Stomach (tissue), 9 donors: ENCODE data around the gene APLNR. TPM values are rescaled to one million over a fixed set of nuclear protein-coding genes. Genes with fewer than 3 reads are reported as not detected.

Source experiments
- DNase-seq, 2 donors: peaks; one replicate each; pipeline versions ENCODE4 v3.0.0 to v3.0.0-alpha.2; 2013 to 2019
- H3K27ac ChIP-seq, 5 donors: fragments of 200-600 bp in 4 of 5; sonication (generic) in 4 of 5; one replicate each; pipeline ENCODE4 v1.5.1; 2013 to 2019; ENCODE audit warnings: mild to moderate bottlenecking in 1 of 5, moderate library complexity in 1 of 5
- H3K27me3 ChIP-seq, 3 donors: fragments of 200-600 bp; sonication (generic); one replicate each; pipeline ENCODE4 v1.5.1; 2017 to 2019; ENCODE audit warnings: mixed run types in 1 of 3
- H3K36me3 ChIP-seq, 4 donors: fragments of 200-600 bp; sonication (generic); 1 replicate in 3 of 4; 2 replicates in 1 of 4; pipeline ENCODE4 v1.5.1; 2016 to 2019
- H3K4me1 ChIP-seq, 4 donors: fragments of 200-600 bp; sonication (generic); one replicate each; pipeline ENCODE4 v1.5.1; 2016 to 2019
- H3K4me3 ChIP-seq, 4 donors: fragments of 200-600 bp; sonication (generic) in 3 of 4; one replicate each; pipeline ENCODE4 v1.5.1; 2016 to 2019; ENCODE audit warnings: mild to moderate bottlenecking in 1 of 4
- H3K9me3 ChIP-seq, 4 donors: fragments of 200-600 bp; sonication (generic); one replicate each; pipeline ENCODE4 v1.5.1; 2016 to 2019
- CTCF ChIP-seq, 7 experiments: fragments of 450-650 bp in 4 of 7; fragments of 200-600 bp in 3 of 7; sonication (generic) in 3 of 7; IDR thresholded peaks; one replicate each; pipeline ENCODE4 v1.5.1; 2016 to 2019; ENCODE audit warnings: antibody characterized with exemption in 7 of 7, control low read depth in 2 of 7, mild to moderate bottlenecking in 1 of 7
- EP300 ChIP-seq: sonication (generic); formaldehyde crosslinking; IDR thresholded peaks from one replicate; pipeline ENCODE4 v1.6.1; 2017; ENCODE audit warnings: antibody characterized with exemption
- POLR2A ChIP-seq, 4 donors: fragments of 450-650 bp; IDR thresholded peaks; one replicate each; pipeline ENCODE4 v1.6.1; 2016; ENCODE audit warnings: antibody characterized with exemption in 4 of 4, control low read depth in 2 of 4, mild to moderate bottlenecking in 1 of 4, moderate library complexity in 1 of 4
- POLR2AphosphoS5 ChIP-seq, 3 donors: sonication (generic); formaldehyde crosslinking; IDR thresholded peaks; one replicate each; pipeline ENCODE4 v1.6.1; 2016; ENCODE audit warnings: antibody characterized with exemption in 3 of 3
- WGBS, 5 donors: extraction: QIAGEN DNeasy Blood & Tissue Kit in 3 of 5; methylation state at CpG; one replicate each; pipeline versions ENCODE4 v1.1.5 to v1.1.7; 2013 to 2018; 5-methylcytosine and 5-hydroxymethylcytosine counted together
- intact Hi-C: fragments of 100-400 bp; cut with DNase I; formaldehyde crosslinking; loops from one replicate; pipeline ENCODE4 v1.15.1; 2023; ENCODE audit warnings: low total_unique reads
- polyA plus RNA-seq, 3 donors: library from polyadenylated mRNA; stranded (reverse); fragments of 200-250 nt; gene quantifications; one replicate each; pipeline ENCODE4 v1.2.3, GENCODE V29; 2013
- total RNA-seq, 5 donors: library from RNA; depleted of rRNA; stranded (reverse); fragments of >200 nt; gene quantifications; one replicate each; pipeline versions ENCODE4 v1.1.0 to v1.2.3, GENCODE V29; 2014 to 2016
- donor health status: healthy with polysubstance abuse.
- donor health status: Bipolar disorder and iron deficiency.
- donor health status: healthy.

Gene APLNR
- total and polyA plus RNA-seq, 8 donors, result 0.43 to 12.1 (median 1.7) TPM; not detected in 2

DNA sequence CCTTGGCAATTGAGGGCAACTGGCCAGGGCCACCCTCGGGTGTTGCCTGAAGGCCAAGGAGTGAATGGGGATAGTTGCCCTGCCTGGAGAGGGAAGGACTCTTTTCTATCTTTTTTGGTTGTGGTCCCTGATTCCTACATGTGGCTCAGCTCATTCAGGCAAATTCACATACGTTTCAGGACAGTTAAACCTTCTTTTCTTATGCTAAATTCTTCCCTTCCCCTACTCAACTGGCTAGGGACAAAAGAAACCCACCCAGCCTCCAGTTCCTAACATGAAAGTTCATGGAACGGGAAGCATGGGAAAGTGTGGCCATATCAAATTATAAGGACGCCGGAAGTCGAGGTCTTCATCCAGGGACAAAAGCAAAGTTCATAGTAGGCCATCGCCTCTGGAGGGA, 26.3 kb upstream of the APLNR start:
- DNase-seq, result no peak
- no peak overlapping the region for H3K27ac ChIP-seq
- H3K9me3 ChIP-seq, result peaks cover 0 to 8% (median 6%) of the 10 kb centered on the region in 4 donors
- H3K4me3 ChIP-seq, result no peak overlapping the region
- no peaks in the 10 kb centered on the region for H3K4me1 ChIP-seq
- intact Hi-C loops, result no loop called here
- H3K36me3 ChIP-seq, result no peaks in the 10 kb centered on the region
- no peaks in the 10 kb centered on the region for H3K27me3 ChIP-seq
- TF ChIP-seq CTCF (IDR thresholded peaks at IDR 0.05) (no peak), POLR2AphosphoS5 (IDR thresholded peaks at IDR 0.05) (no peak)
- WGBS, 5 donors, result 85 to 88% (median 87%) methylated on average over 7 of the region's 7 CpGs

DNA sequence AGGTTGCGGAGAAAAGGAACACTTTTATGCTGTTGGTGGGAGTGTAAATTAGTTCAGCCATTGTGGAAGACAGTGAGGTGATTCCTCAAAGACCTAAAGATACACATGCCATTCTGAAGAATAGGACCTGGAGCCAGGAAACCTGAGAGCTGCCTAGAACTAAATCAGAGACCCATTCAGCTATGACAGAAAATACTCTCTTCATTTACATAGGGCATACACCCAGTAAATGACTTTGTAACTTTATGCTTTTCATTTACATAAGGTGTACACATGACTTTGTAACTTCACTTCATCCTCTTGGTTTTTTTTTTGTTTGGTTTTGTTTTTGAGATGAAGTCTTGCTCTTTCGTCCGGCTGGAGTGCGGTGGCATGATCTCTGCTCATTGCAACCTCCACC, 25.1 kb upstream of the APLNR start:
- H3K27ac ChIP-seq, result no peak overlapping the region
- TF ChIP-seq POLR2A (IDR thresholded peaks at IDR 0.05), result no peak
- TF ChIP-seq CTCF (IDR thresholded peaks at IDR 0.05), result no peak
- TF ChIP-seq EP300, result no peak
- TF ChIP-seq POLR2AphosphoS5 (IDR thresholded peaks at IDR 0.05), result no peak
- H3K4me1 ChIP-seq, result no peaks in the 10 kb centered on the region
- H3K36me3 ChIP-seq, result no peaks in the 10 kb centered on the region
- no peaks in the 10 kb centered on the region for H3K27me3 ChIP-seq
- intact Hi-C loops, result no loop called here
- H3K9me3 ChIP-seq, result peaks cover under 1 to 10% (median 7%) of the 10 kb centered on the region in 4 donors
- H3K4me3 ChIP-seq, result no peak overlapping the region
- WGBS, 5 donors, result 61 to 73% (median 70%) methylated on average over 4 of the region's 4 CpGs
- DNase-seq, result no peak

DNA sequence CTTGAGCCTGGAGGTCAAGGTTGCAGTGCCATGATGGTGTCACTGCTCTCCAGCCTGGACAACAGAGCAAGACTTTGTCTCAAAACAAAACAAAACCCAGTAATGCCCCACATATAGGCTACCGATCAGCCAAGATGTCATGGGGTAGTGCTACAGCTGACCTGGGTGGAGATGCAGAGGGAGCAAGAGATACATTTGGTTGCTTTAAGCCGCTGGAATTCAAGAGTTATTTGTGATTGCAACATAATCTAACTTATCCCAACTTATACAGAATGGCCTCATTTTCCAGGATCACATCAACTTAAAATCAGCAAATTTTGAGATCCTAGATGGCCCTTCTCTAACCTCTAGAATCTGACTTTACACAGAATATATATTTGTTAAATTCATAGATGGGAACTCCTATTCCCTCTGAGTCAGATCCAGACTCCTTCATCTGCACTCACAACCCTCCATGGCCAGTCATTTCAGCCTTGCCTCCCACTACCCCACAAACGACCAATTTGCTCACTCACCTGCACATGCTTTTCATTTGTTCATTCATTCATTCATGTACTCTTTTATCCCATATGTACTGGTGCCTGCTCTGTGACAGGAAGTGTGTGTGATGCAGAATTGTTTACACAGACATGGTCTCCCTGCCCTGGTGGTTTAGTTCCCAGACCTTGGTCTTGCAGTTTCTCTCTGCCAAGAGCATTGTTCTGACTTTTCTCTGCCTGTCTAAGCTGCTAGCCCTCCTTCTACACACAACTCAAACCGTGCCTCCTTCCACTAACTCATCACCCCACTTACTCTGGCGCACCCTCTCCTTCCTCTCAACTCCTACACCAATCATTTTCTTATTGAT, 24.1 kb upstream of the APLNR start:
- no peak overlapping the region for H3K4me3 ChIP-seq
- no peaks in the 10 kb centered on the region for H3K27me3 ChIP-seq
- peaks cover 4 to 15% (median 12%) of the 10 kb centered on the region in 4 donors for H3K9me3 ChIP-seq
- no peak overlapping the region for H3K27ac ChIP-seq
- WGBS, 5 donors, result 56 to 64% (median 62%) methylated on average over 5 of the region's 5 CpGs
- TF ChIP-seq POLR2A (IDR thresholded peaks at IDR 0.05) (no peak), CTCF (IDR thresholded peaks at IDR 0.05) (no peak), EP300 (no peak), POLR2AphosphoS5 (IDR thresholded peaks at IDR 0.05) (no peak)
- DNase-seq, result no peak
- intact Hi-C loops, result no loop called here
- no peaks in the 10 kb centered on the region for H3K36me3 ChIP-seq
- no peaks in the 10 kb centered on the region for H3K4me1 ChIP-seq

- no peak for TF ChIP-seq CTCF (IDR thresholded peaks at IDR 0.05)
- no peak for TF ChIP-seq POLR2AphosphoS5 (IDR thresholded peaks at IDR 0.05)
- TF ChIP-seq POLR2A (IDR thresholded peaks at IDR 0.05), result no peak
- TF ChIP-seq EP300, result no peak
- intact Hi-C loops, result no loop called here
- Histone ChIP-seq H3K9me3 (peaks cover 4 to 10% (median 8%) of the 10 kb centered on the region in 4 donors), H3K27me3 (peaks cover 0 to 11% (median 0%) of the 10 kb centered on the region in 3 donors), H3K27ac (no peak overlapping the region), H3K36me3 (no peaks in the 10 kb centered on the region), H3K4me3 (no peak overlapping the region), H3K4me1 (peaks cover 0 to 5% (median 0%) of the 10 kb centered on the region in 4 donors)
- DNase-seq, result no peak
These were observed 19.1 kb upstream of the APLNR start for GRCh38 chr11:57256119-57256518.
